ENCODE results near the gene UBXN7. TPM values are rescaled to one million over a fixed set of nuclear protein-coding genes. Genes with fewer than 3 reads are reported as not detected.
"Not testable (repeated sequence)": the region's sequence is repeated elsewhere in the genome, so short reads cannot be mapped to it uniquely, and the experiment has no call there.

The UBXN7 gene
- total and polyA plus RNA-seq, 12 donors = 3.5 to 82.0 (median 24.2) TPM

GRCh38 chr3:196351541-196351940 lies 80.7 kb downstream of the UBXN7 start:
- TF ChIP-seq POLR2A (IDR thresholded peaks at IDR 0.05) (no peak), CTCF (IDR thresholded peaks at IDR 0.05) (no peak)
- H3K9me3 ChIP-seq (replicated peaks in 1 of 3) = no peaks in the 10 kb centered on the region
- H3K27me3 ChIP-seq = no peaks in the 10 kb centered on the region
- H3K36me3 ChIP-seq (replicated peaks in 1 of 2) = peaks cover 0 to 21% of the 10 kb centered on the region in 2 donors
- peaks cover 0 to 8% of the 10 kb centered on the region in 2 donors for H3K4me1 ChIP-seq (replicated peaks in 1 of 2)
- DNase-seq = no peak
- intact Hi-C loops (cut with DNase I) = no loop called here
- WGBS, 4 donors = 76 to 92% (median 78%) methylated on average over 6 of the region's 6 CpGs
- H3K27ac ChIP-seq = no peak overlapping the region
- no peak overlapping the region for H3K4me3 ChIP-seq

GRCh38 chr3:196350067-196350466 lies 82.2 kb downstream of the UBXN7 start:
- intact Hi-C loops (cut with DNase I) = no loop called here
- Histone ChIP-seq H3K27me3 (no peaks in the 10 kb centered on the region), H3K9me3 (replicated peaks in 1 of 3) (no peaks in the 10 kb centered on the region), H3K4me1 (replicated peaks in 1 of 2) (peaks cover 0 to 8% of the 10 kb centered on the region in 2 donors), H3K36me3 (replicated peaks in 1 of 2) (peaks cover 0 to 7% of the 10 kb centered on the region in 2 donors), H3K4me3 (no peak overlapping the region), H3K27ac (no peak overlapping the region)
- TF ChIP-seq CTCF (IDR thresholded peaks at IDR 0.05) = no peak
- no peak for TF ChIP-seq POLR2A (IDR thresholded peaks at IDR 0.05)
- no peak for DNase-seq

- Histone ChIP-seq H3K4me1 (replicated peaks in 1 of 2) (peaks cover 0 to 8% of the 10 kb centered on the region in 2 donors), H3K36me3 (replicated peaks in 1 of 2) (peaks cover 0 to 4% of the 10 kb centered on the region in 2 donors), H3K27me3 (no peaks in the 10 kb centered on the region), H3K27ac (no peak overlapping the region), H3K9me3 (replicated peaks in 1 of 3) (no peaks in the 10 kb centered on the region), H3K4me3 (no peak overlapping the region)
- no peak for DNase-seq
- no peak for TF ChIP-seq POLR2A (IDR thresholded peaks at IDR 0.05)
- TF ChIP-seq CTCF (IDR thresholded peaks at IDR 0.05) = no peak
- intact Hi-C loops (cut with DNase I) = no loop called here
- WGBS, 4 donors = 93 to 97% (median 95%) methylated on average over 3 of the region's 3 CpGs
These were observed 83.5 kb downstream of the UBXN7 start for GRCh38 chr3:196348698-196349097.

GRCh38 chr3:196344663-196345062 lies 87.6 kb downstream of the UBXN7 start:
- DNase-seq = no peak
- Histone ChIP-seq H3K27me3 (no peaks in the 10 kb centered on the region), H3K4me3 (no peak overlapping the region), H3K36me3 (replicated peaks in 1 of 2) (peaks cover 0 to 4% of the 10 kb centered on the region in 2 donors), H3K4me1 (replicated peaks in 1 of 2) (peaks cover 0 to 1% of the 10 kb centered on the region in 2 donors), H3K9me3 (replicated peaks in 1 of 3) (no peaks in the 10 kb centered on the region), H3K27ac (no peak overlapping the region)
- WGBS, 4 donors = 67 to 87% (median 75%) methylated on average over 4 of the region's 4 CpGs
- intact Hi-C loops (cut with DNase I) = no loop called here
- TF ChIP-seq CTCF (IDR thresholded peaks at IDR 0.05) (no peak), POLR2A (IDR thresholded peaks at IDR 0.05) (no peak)

GRCh38 chr3:196343917-196344316 lies 88.3 kb downstream of the UBXN7 start:
- H3K27ac ChIP-seq; H3K4me3 ChIP-seq; DNase-seq; H3K9me3 ChIP-seq (replicated peaks in 1 of 3); H3K36me3 ChIP-seq (replicated peaks in 1 of 2); H3K27me3 ChIP-seq; H3K4me1 ChIP-seq (replicated peaks in 1 of 2); intact Hi-C loops (cut with DNase I): not testable (repeated sequence)
- WGBS, 4 donors = 89 to 91% (median 90%) methylated on average over 13 to 14 of the region's 14 CpGs

Data from adrenal gland (tissue), 12 donors.